ENCODE data around the gene MYH6.
"Not testable (repeated sequence)": the region's sequence is repeated elsewhere in the genome, so short reads cannot be mapped to it uniquely, and the experiment has no call there.

The MYH6 gene

DNA sequence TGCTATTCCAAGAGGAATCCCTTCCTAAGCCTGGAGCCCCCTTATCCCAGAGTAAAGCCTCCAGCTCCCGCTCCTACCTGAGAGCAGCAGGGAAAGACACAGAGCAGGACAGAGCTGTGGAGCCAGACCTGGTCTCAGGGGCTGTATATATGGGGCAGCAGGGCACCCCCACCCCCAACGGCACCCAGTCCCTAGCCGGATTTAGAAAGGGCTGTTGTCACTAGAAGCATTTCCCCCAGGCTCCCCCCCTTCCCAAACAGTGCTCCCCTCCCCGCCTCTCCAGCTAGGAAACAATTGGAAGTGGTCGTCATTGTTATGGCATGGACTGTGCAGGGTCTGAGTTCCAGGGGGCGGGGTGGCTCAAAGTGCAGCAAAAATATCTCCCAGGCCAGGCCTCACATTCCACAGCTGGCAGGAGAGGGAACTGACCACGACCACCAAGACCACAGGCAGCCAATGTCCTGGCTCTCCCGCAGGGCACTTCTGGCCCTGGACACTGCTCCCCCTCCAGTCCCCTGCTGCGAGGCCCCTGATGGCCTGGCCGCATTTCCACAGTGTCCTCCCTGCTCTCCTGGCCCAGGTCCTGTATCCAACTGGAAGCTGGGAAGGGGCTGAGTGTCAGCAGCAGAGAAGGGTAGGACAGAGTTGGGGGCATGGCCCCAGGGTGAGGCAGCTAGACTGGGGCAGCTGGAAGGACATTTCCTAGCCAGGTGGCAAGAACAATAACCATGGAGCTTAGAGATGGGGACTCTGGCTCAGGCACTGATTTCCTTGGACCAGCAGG lies 27.7 kb upstream of the MYH6 start, which contains the start of gene MYH7:
MYH7 (minus strand) TSS at position 118 of the 784 bp plus-strand sequence. CDS start 1,928 bp downstream, outside the sequence.
- DNase-seq = no peak

DNA sequence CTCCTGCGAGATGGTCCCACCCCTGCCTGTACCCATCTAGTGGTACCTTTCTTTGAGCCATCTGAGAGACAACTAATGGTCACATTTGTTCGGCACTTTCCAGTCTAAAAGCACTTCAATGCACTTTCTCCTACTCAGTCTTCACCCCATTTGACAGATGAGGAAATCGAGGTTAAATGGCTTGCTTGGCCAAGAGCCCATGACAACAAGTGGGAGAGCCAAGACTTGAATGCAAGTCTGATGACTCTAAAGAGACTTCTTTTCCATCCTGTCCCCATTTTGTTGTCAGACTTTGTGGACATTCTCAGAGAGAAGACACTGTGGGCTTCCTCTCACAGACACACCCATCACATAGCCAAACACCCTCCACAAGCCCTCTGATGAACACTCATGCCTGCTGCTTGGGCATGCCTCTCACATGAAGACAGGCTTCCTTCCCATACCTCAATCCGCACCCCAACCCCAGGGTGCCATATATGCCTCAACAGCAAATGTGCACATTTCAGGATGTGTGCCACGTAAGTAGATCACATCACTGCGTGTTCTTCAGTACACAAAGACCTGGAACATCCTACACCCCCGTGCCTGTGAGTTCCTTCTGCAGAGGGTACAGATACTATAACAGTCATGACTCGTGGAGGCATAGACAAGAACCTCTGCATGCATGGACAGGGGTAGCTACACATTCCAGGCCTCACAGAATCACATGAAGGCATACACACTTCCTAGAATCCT lies 26.6 kb upstream of the MYH6 start:
- no peak for DNase-seq

DNA sequence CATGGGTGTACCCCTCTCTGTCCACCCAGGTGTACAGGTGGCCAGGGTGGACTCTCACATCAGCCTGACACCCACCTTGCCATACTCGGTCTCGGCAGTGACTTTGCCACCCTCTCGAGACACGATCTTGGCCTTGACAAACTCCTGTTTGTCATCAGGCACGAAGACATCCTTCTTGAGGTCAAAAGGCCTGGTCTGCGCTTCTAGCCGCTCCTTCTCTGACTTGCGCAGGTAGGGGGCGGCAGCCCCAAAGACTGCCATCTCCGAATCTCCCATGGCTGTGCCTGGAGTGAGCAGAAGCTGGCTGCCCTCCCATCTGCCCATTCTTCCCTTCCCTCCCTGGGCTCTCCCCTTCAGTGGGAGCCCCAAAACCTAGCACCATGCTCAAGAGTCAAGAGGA lies 25.4 kb upstream of the MYH6 start:
- no peak for DNase-seq

- DNase-seq = no peak
Observed at GRCh38 chr14:23432946-23433345, 24.9 kb upstream of the MYH6 start.

- DNase-seq = no peak
Observed at GRCh38 chr14:23432102-23432925, 24.2 kb upstream of the MYH6 start.

DNA sequence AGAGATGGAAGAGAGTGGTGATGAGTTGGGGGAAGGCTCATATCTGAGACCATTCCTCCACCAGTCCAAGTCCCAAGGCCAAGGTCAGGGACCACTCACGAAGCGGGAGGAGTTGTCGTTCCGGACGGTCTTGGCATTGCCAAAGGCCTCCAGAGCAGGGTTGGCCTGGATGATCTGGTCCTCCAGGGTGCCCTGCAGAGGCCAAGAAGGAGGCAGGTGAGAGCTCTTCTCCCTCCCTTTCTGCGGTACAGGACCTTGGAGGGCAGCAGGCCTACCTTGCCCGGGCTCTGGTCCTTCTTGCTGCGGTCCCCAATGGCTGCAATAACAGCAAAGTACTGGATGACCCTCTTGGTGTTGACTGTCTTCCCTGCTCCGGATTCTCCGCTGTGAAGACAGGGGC lies 23.4 kb upstream of the MYH6 start:
- no peak for DNase-seq

- no peak for DNase-seq
Observed at GRCh38 chr14:23430723-23431085, 22.6 kb upstream of the MYH6 start.

DNA sequence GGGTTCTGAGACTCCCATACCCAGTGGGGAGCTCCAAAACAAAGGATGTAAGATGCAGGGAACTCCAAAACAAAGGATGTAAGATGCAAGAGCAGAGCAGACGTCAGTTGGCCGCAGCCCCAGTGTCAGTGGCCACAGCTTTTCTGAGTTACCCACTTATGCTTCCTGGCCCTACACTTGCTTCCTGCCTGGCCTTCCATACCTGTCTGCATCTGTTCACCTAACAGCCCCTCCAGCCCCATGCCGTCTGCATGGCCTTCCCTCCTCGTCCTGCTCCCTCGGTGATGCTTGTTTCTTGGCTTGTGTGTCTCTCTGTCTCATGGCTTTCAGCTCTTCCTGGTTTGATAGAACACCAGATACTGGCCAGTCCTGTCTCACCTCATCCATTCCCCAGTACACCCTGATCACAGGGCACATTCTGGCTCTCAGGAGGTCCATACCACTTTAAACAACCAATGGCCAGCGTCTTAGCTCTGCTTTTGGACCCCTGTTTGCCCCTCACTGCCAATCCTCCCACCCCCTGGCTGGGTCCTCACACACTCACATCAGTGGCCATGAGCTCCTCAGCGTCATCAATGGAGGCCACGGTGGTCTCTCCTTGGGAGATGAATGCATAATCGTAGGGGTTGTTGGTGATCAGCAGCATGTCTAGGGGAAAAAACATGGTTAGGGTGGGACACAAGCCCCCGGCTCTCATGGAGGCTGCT lies 22.1 kb upstream of the MYH6 start:
- DNase-seq = no peak

GRCh38 chr14:23428686-23429495 lies 20.8 kb upstream of the MYH6 start:
- no peak for DNase-seq

GRCh38 chr14:23425798-23426197 lies 17.7 kb upstream of the MYH6 start:
- DNase-seq = not testable (repeated sequence)

- no peak for DNase-seq
Observed at GRCh38 chr14:23425169-23425568, 17.1 kb upstream of the MYH6 start.

DNA sequence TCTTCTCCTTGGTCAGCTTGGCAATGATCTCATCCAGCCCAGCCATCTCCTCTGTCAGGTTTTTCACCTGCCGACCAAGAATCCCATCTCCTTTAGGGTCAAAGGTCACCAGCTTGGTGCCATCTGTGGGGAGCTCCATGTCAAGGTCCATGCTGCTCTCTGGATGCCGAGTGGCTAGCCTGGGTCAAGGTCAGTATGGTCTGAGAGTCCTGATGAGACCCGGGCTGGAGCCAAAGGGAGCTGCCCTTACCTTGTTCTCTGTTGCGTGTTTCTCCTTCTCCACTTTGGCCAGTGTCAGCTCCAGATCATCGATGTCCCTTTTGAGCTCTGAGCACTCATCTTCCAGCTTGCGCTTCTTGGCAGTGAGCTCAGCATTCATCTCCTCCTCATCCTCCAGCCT lies 15.6 kb upstream of the MYH6 start:
- no peak for DNase-seq

DNA sequence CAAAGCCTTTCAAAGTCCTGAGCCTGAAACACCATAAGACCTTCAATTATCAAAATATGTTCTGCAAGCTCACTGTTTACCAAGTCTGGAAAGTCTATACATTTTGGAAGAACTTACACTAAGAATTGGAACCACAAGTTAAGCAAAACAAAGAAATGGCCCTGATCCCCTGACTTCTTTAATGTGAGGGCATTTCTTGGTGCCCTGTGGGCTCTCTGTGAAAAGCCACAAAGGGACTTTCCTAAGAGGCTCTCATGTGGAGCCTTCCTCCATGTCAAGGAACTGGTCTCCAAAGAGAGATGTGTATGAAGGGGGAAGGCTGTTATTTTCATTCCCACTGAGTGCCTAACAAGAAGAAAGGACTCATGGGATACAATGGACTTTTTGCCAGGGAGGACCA lies 13.5 kb upstream of the MYH6 start:
- DNase-seq = no peak

DNA sequence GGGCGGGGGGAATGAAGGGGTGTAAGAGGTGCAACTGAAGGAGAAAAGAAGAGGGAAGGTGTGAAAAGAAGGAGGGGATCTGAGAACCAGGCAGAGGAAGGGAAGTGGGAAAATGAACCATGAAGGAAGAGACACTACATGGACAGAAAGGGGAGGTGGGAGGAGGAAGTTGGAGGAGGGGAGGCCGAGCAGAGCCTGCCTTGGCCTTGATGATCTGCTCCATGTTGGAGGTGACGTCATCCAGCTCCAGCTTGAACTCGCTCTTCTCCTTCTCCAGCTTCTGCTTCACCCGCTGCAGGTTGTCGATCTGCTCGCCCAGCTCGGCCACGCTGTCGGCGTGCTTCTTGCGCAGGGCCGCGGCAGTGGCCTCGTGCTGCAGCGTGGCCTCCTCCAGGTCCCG lies 11.6 kb upstream of the MYH6 start:
- DNase-seq = not testable (repeated sequence)

GRCh38 chr14:23418021-23418420 lies 9.9 kb upstream of the MYH6 start:
- no peak for DNase-seq

DNA sequence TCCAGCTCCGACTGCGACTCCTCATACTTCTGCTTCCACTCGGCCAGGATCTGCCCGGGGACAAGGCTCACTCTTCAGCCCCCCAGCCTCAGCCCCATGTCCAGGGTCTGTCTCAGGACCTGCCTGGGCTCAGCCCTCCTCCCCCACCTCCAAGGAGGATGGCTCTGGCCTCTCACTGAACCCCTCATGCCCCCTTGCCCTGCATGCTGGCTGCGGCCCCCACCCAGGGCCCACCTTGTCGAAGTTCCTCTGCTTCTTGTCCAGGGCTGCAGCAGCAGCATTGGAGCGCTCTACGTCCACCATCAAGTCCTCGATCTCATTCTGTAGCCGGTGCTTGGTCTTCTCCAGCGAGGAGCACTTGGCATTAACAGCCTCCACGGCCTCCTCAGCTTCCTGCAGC lies 9.2 kb upstream of the MYH6 start:
- DNase-seq = not testable (repeated sequence)

DNA sequence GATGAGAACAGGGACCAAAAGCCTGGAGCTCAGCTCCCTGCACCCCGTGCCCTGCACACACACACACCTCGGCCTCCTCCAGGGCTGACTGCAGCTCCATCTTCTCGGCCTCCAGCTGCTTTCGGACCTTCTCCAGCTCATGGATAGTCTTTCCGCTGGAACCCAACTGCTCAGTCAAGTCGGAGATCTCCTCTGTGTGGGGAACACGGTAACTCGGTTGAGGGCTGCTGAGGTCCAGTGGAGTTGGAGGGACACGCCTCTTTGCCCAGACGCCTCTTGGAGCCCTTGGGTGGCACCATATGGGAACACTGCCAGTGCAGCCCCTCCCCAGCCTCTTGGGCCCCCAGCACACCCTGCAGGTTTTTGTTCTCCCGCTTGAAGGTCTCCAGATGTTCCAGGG lies 8.7 kb upstream of the MYH6 start:
- DNase-seq = no peak

- no peak for DNase-seq
Observed at GRCh38 chr14:23415821-23416778, 8.0 kb upstream of the MYH6 start.

DNA sequence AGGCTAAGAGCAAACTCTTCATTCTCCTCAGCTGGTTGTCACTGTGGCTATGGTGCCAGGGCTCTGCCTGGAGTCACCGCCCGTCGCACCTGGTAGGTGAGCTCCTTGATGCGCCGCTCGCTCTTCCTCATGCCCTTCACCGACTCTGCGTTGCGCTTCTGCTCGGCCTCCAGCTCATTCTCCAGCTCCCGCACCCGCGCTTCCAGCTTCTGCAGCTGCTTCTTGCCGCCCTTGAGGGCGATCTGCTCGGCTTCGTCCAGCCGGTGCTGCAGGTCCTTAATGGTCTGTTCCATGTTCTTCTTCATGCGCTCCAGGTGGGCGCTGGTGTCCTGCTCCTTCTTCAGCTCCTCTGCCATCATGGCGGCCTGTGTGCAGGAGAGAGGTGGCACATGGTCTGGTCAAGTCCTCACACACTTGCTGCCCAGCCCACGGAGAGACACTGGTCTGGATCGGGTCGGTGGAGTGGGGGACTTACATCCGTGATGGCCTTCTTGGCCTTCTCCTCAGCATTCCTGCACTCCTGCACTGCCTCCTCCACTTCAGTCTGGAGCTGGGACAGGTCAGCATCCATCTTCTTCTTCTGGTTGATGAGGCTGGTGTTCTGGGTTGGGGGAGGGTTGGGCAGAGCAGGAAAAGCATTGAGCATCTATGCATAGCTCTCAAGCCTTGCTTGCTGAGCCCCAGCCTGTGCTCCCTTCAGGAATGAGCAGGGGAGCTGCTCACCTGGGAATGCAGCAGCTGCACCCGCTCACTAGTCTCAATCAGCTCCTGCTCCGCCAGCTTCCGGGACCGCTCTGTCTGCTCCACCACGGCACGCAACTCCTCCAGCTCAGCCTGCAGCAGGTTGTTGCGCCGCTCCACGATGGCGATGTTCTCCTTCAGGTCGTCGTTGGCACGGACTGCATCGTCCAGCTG lies 7.1 kb upstream of the MYH6 start:
- no peak for DNase-seq

- no peak for DNase-seq
Observed at GRCh38 chr14:23414254-23414653, 6.2 kb upstream of the MYH6 start.
